ENCODE results near the gene CENPP. TPM values are rescaled to one million over a fixed set of nuclear protein-coding genes. Genes with fewer than 3 reads are reported as not detected.

The CENPP gene
- polyA plus RNA-seq, 2 of the 4 experiments (the other 2 are of a cell fraction), result 7.2 to 13.4 TPM

DNA sequence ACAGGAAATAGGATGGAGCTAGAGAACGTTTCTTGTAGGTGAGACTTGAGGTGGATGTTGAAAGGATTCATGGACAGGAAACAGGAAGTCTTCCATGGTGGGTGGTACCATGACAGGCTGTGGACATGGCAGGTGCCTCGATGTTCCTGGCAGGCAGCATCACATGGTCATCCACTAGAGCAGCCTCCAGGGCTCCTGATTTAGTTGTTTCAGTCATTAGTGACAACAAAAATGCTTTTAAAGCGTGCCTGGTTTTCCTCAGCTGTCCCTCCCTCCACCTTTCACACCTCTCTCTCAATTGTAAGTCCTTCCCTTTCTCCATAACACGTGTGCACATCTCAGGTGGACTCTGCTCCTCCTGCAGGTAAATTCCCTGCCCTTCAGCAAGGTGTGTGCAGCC, 181.7 kb downstream of the CENPP start (continued):
- no peak for TF ChIP-seq SREBF2 (IDR thresholded peaks at IDR 0.05)
- no peak for TF ChIP-seq SMC3 (IDR thresholded peaks at IDR 0.05)
- TF ChIP-seq, protein P1, sequence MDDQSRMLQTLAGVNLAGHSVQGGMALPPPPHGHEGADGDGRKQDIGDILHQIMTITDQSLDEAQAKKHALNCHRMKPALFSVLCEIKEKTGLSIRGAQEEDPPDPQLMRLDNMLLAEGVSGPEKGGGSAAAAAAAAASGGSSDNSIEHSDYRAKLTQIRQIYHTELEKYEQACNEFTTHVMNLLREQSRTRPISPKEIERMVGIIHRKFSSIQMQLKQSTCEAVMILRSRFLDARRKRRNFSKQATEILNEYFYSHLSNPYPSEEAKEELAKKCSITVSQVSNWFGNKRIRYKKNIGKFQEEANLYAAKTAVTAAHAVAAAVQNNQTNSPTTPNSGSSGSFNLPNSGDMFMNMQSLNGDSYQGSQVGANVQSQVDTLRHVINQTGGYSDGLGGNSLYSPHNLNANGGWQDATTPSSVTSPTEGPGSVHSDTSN (IDR thresholded peaks at IDR 0.05), result no peak
- TF ChIP-seq NFE2L2 (conservative IDR thresholded peaks at IDR 0.05; ENCODE audit: low read length), result no peak

DNA sequence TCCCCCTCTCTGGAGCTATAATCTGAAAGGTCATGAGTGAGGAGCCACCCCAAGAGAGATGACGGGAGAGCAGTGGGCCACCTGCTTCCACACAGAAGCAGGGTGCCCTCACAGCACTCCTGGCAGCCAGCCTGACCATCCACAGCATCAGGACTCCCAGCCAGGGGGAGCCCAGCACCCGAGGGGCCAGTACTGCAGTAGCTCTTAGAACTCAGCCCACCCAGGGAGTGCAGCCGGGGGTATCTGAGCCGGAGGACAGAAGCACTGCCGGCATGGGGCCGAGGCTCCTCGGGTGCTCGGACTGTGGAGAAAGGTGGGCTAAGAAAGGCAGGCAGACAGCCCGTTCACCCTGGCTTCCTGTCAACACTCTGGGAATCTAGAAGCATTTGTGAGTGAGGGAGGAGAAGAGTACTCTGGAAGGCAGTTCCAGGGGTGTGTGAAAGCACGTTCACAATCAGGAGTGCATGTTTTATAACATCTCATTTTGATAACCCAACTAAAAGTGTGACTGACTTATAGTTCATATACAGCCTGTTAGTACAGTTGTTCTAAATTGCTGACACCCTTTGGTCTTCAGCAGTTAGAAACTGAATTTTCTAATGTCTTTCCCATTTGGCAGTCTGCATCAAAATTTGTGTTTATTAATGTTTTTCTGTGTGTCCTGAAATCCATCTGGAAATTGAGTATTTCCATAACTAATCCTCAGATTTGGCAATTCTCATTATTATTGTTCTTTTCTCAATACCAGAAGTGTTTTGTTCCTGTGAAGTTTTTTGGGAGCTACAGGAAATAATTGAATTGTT, 182.5 kb downstream of the CENPP start:
- FAIRE-seq (no peak), DNase-seq (ENCODE audit: low read depth in 1 of 2, low spot score in 1 of 2) (no peak), ATAC-seq (no peak)
- POLR2A ChIA-PET, result no interaction called here
- 82% methylated on average over 10 of the region's 10 CpGs for WGBS (ENCODE audit: missing lambda C conversion rate)
- peaks cover 24% of the 10 kb centered on the region for H3K4me1 ChIP-seq
- no peaks in the 10 kb centered on the region for H3K9me3 ChIP-seq
- TF ChIP-seq MYC (IDR thresholded peaks at IDR 0.05; ENCODE audit: borderline replicate concordance, low read length) (no peak), RNF2 (IDR thresholded peaks at IDR 0.05; ENCODE audit: borderline replicate concordance, low read depth) (no peak), FOXS1 (CRISPR knock-in tag; IDR thresholded peaks at IDR 0.05) (no peak), CBX8 (IDR thresholded peaks at IDR 0.05) (no peak), HDAC2 (IDR thresholded peaks at IDR 0.05) (no peak), MAZ (IDR thresholded peaks at IDR 0.05; ENCODE audit: borderline replicate concordance, low read depth, low read length) (no peak), MAFK (IDR thresholded peaks at IDR 0.05; ENCODE audit: partially characterized antibody) (no peak), SMC3 (IDR thresholded peaks at IDR 0.05) (no peak)
- TF ChIP-seq, protein P1 (IDR thresholded peaks at IDR 0.05), result no peak
- H3K27ac ChIP-seq, result peak overlapping the region in 1 of 2 experiments; percentile 85; a peak in 3 of 6 replicates
- no peak overlapping the region for H3K4me2 ChIP-seq
- CTCF ChIA-PET, result no interaction called here
- H3K4me3 ChIP-seq, result no peak overlapping the region

DNA sequence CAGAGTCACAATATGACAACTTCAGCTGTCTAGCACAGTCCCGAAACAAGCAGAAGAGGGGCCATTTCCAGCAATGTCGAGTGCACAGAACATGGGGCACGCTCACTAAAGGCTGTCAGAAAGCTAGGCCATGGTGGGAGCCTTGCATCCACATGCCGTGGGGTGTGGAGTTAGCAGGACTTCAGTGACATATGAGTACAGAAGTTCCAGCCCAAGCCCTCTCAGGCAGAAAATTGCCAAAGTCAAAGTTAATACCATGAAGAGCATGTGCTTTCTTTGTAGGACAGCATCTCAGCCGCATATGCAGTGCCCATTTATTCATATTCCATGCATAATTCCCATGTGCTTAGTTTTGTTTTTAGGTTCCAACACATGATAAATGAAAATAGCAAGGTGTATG, 183.3 kb downstream of the CENPP start:
- Histone ChIP-seq H3K9me3 (no peaks in the 10 kb centered on the region), H3K4me2 (no peak overlapping the region), H3K4me1 (peaks cover 24% of the 10 kb centered on the region), H3K27ac (no peak overlapping the region), H3K4me3 (no peak overlapping the region)
- FAIRE-seq (no peak), DNase-seq (ENCODE audit: low read depth in 1 of 2, low spot score in 1 of 2) (no peak), ATAC-seq (no peak)
- 87% methylated on average over 5 of the region's 5 CpGs for WGBS (ENCODE audit: missing lambda C conversion rate)
- ChIA-PET CTCF (no interaction called here), POLR2A (no interaction called here)
- TF ChIP-seq ESRRA (IDR thresholded peaks at IDR 0.05; ENCODE audit: borderline replicate concordance, low read length), result no peak
- no peak for TF ChIP-seq HOXA7 (CRISPR knock-in tag; IDR thresholded peaks at IDR 0.05)
- TF ChIP-seq HEYL (CRISPR knock-in tag; IDR thresholded peaks at IDR 0.05), result no peak
- no peak for TF ChIP-seq NPAS2 (CRISPR knock-in tag; IDR thresholded peaks at IDR 0.05; ENCODE audit: borderline replicate concordance)
- TF ChIP-seq, protein P2, sequence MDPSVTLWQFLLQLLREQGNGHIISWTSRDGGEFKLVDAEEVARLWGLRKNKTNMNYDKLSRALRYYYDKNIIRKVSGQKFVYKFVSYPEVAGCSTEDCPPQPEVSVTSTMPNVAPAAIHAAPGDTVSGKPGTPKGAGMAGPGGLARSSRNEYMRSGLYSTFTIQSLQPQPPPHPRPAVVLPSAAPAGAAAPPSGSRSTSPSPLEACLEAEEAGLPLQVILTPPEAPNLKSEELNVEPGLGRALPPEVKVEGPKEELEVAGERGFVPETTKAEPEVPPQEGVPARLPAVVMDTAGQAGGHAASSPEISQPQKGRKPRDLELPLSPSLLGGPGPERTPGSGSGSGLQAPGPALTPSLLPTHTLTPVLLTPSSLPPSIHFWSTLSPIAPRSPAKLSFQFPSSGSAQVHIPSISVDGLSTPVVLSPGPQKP (IDR thresholded peaks at IDR 0.05; ENCODE audit: low read depth, low read length), result no peak
- TF ChIP-seq HOXB5 (CRISPR knock-in tag; IDR thresholded peaks at IDR 0.05), result no peak
- TF ChIP-seq FOSL2 (IDR thresholded peaks at IDR 0.05), result no peak
- TF ChIP-seq FOSL2 (CRISPR knock-in tag; IDR thresholded peaks at IDR 0.05), result no peak
- TF ChIP-seq CHD4 (IDR thresholded peaks at IDR 0.05; ENCODE audit: borderline replicate concordance), result no peak
- TF ChIP-seq RCOR1 (IDR thresholded peaks at IDR 0.05; ENCODE audit: low read depth, low read length), result no peak
- TF ChIP-seq NFE2L2 (conservative IDR thresholded peaks at IDR 0.05; ENCODE audit: low read length), result no peak
- no peak for TF ChIP-seq KDM5A (IDR thresholded peaks at IDR 0.05)
- no peak for TF ChIP-seq MAZ (IDR thresholded peaks at IDR 0.05; ENCODE audit: borderline replicate concordance, low read depth, low read length)
- TF ChIP-seq, protein P1 (IDR thresholded peaks at IDR 0.05), result no peak
- no peak for TF ChIP-seq JUN (IDR thresholded peaks at IDR 0.05)
- TF ChIP-seq, protein P3, sequence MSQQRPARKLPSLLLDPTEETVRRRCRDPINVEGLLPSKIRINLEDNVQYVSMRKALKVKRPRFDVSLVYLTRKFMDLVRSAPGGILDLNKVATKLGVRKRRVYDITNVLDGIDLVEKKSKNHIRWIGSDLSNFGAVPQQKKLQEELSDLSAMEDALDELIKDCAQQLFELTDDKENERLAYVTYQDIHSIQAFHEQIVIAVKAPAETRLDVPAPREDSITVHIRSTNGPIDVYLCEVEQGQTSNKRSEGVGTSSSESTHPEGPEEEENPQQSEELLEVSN (IDR thresholded peaks at IDR 0.05; ENCODE audit: borderline replicate concordance, low read depth), result no peak
- no peak for TF ChIP-seq FOXS1 (CRISPR knock-in tag; IDR thresholded peaks at IDR 0.05)
- TF ChIP-seq GATA3 (IDR thresholded peaks at IDR 0.05; ENCODE audit: borderline replicate concordance), result no peak
- no peak for TF ChIP-seq CHD2 (IDR thresholded peaks at IDR 0.05; ENCODE audit: low read length, partially characterized antibody)
- TF ChIP-seq SREBF2 (IDR thresholded peaks at IDR 0.05), result no peak

All from A549 (cell line).